Erythroblast (primary cell): Measurements from ENCODE around the gene BPIFB2.

Experiments
- GATA1 ChIP-seq: IDR thresholded peaks from 2 replicates; pipeline ENCODE4 v1.6.1; 2011; ENCODE audit warnings: low read depth, mild to moderate bottlenecking, control low read depth, low read length, moderate library complexity
- POLR2A ChIP-seq: IDR thresholded peaks from 2 replicates; pipeline ENCODE4 v1.6.1; 2011; ENCODE audit warnings: mild to moderate bottlenecking, low read length

- no peak for TF ChIP-seq POLR2A
- TF ChIP-seq GATA1 = no peak
These were observed 65.3 kb downstream of the BPIFB2 start for GRCh38 chr20:33072813-33073212.
